IPS-18a (cell line): ENCODE data around the gene LDB2.

ENCODE experiments used
- H3K27ac ChIP-seq: one replicate; pipeline ENCODE4 v1.5.1; 2013; ENCODE audit warnings: low read length
- H3K27me3 ChIP-seq: one replicate; pipeline ENCODE4 v1.6.1; 2013; ENCODE audit warnings: mild to moderate bottlenecking, low read length; ENCODE audit not compliant: control insufficient read depth, insufficient read depth
- H3K36me3 ChIP-seq: one replicate; pipeline ENCODE4 v1.6.1; 2013; ENCODE audit warnings: low read depth, low read length; ENCODE audit not compliant: control insufficient read depth
- H3K4me1 ChIP-seq: one replicate; pipeline ENCODE4 v1.6.1; 2013; ENCODE audit warnings: low read depth, low read length; ENCODE audit not compliant: control insufficient read depth
- H3K4me3 ChIP-seq: one replicate; pipeline ENCODE4 v1.5.1; 2013; ENCODE audit warnings: low read length
- H3K9ac ChIP-seq: one replicate; pipeline ENCODE4 v1.6.1; 2013; ENCODE audit warnings: mild to moderate bottlenecking, low read length, moderate library complexity
- H3K9me3 ChIP-seq: one replicate; pipeline ENCODE4 v1.6.1; 2013; ENCODE audit warnings: low read depth, low read length; ENCODE audit not compliant: control insufficient read depth

The LDB2 gene

DNA sequence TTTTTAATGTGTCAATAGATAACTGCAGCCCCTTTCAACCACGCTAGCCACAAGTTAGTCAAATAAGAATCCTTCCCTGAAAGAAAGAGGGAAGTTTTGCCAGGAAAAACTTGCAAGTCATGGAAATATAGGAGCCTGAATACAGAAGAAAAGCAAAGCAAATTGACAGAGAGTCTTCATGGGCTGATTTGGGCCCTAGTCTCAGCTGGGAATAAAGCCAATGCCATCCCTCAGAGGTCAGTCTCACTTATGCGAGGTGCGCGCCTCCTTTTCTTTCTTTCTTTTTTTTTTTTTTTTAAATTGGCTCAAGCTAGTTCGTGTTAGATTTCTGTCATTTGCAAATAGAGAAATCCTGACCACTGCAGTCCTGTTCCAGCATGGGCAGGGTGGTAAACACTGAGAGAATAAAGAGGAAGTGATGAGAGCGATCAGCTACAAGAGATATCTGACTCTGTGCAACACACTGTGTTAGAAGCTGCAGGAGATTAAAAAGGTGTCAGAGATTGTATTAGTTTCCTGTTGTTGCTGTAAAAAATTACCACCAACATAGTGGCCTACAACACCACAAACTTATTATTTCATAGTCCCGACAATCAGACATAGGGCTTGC, 299.7 kb downstream of the LDB2 start:
- Histone ChIP-seq H3K9me3 (no peaks in the 10 kb centered on the region), H3K4me3 (no peak overlapping the region), H3K9ac (no peak overlapping the region), H3K4me1 (peaks cover 7% of the 10 kb centered on the region), H3K27me3 (no peaks in the 10 kb centered on the region), H3K27ac (no peak overlapping the region), H3K36me3 (no peaks in the 10 kb centered on the region)

GRCh38 chr4:16597845-16598596, 300.4 kb downstream of the LDB2 start:
- peaks cover 7% of the 10 kb centered on the region for H3K4me1 ChIP-seq
- H3K27me3 ChIP-seq = no peaks in the 10 kb centered on the region
- H3K9me3 ChIP-seq = no peaks in the 10 kb centered on the region
- H3K9ac ChIP-seq = peak overlapping the region; percentile 26
- peak overlapping the region; percentile 51 for H3K27ac ChIP-seq
- no peaks in the 10 kb centered on the region for H3K36me3 ChIP-seq
- no peak overlapping the region for H3K4me3 ChIP-seq

DNA sequence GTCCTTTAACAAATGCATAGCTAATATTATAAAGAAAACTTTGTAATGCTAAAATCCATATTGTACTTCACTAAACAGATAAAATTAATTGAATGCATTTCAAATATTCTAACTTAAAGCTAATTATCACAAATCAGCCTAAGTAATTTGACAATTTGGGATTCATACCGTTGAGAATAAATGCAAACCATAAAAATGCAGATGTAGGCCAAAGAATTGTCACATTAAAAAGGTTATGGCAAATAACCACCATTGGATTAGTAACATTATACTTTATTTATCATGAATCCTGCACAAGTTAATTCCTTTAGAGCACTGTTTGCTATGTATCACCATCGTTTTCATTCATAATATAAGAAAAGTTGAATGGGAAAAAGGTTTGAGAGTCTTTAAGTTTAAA, 301.0 kb downstream of the LDB2 start:
- Histone ChIP-seq H3K9ac (peak overlapping the region; percentile 26), H3K27ac (peak overlapping the region; percentile 51)

DNA sequence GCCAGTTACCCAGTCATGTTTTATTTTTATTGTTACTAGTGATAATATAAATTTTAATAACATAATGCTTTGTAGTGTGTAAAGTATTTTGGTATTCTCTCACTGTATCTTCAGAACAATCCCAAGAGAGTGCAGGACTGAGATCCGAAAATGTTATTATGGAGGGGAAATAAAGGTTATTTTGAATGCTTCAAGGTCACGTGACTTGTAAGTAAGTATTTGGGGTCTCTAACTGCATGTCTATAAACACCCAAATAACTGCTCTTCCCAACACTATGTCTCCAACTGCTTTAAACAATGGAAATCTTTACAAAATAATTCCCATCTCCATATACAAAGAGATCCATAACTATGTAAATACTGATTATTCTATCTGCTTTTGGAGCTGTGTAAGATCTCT, 302.2 kb downstream of the LDB2 start:
- no peaks in the 10 kb centered on the region for H3K36me3 ChIP-seq
- peaks cover 12% of the 10 kb centered on the region for H3K4me1 ChIP-seq
- H3K27ac ChIP-seq = no peak overlapping the region
- no peaks in the 10 kb centered on the region for H3K27me3 ChIP-seq
- H3K9me3 ChIP-seq = no peaks in the 10 kb centered on the region
- H3K4me3 ChIP-seq = no peak overlapping the region
- no peak overlapping the region for H3K9ac ChIP-seq

More for the DNA sequence above, 301.0 kb downstream of the LDB2 start:
- Histone ChIP-seq H3K4me3 (no peak overlapping the region), H3K27me3 (no peaks in the 10 kb centered on the region), H3K9me3 (no peaks in the 10 kb centered on the region), H3K36me3 (no peaks in the 10 kb centered on the region), H3K4me1 (peaks cover 7% of the 10 kb centered on the region)

- H3K27ac ChIP-seq = no peak overlapping the region
- H3K36me3 ChIP-seq = no peaks in the 10 kb centered on the region
- H3K9ac ChIP-seq = no peak overlapping the region
- H3K4me1 ChIP-seq = peaks cover 16% of the 10 kb centered on the region
- H3K4me3 ChIP-seq = no peak overlapping the region
- H3K9me3 ChIP-seq = no peaks in the 10 kb centered on the region
- no peaks in the 10 kb centered on the region for H3K27me3 ChIP-seq
Observed at GRCh38 chr4:16594128-16594527, 304.3 kb downstream of the LDB2 start.

GRCh38 chr4:16593386-16593785, 305.1 kb downstream of the LDB2 start:
- Histone ChIP-seq H3K27ac (no peak overlapping the region), H3K36me3 (no peaks in the 10 kb centered on the region), H3K27me3 (no peaks in the 10 kb centered on the region), H3K9me3 (no peaks in the 10 kb centered on the region), H3K9ac (no peak overlapping the region), H3K4me3 (no peak overlapping the region), H3K4me1 (peaks cover 14% of the 10 kb centered on the region)

GRCh38 chr4:16591272-16591826, 307.1 kb downstream of the LDB2 start:
- no peaks in the 10 kb centered on the region for H3K27me3 ChIP-seq
- no peak overlapping the region for H3K4me3 ChIP-seq
- no peak overlapping the region for H3K9ac ChIP-seq
- H3K4me1 ChIP-seq = peaks cover 9% of the 10 kb centered on the region
- no peaks in the 10 kb centered on the region for H3K9me3 ChIP-seq
- H3K27ac ChIP-seq = no peak overlapping the region
- no peaks in the 10 kb centered on the region for H3K36me3 ChIP-seq

- Histone ChIP-seq H3K9me3 (no peaks in the 10 kb centered on the region), H3K36me3 (no peaks in the 10 kb centered on the region), H3K27me3 (no peaks in the 10 kb centered on the region), H3K27ac (no peak overlapping the region), H3K9ac (no peak overlapping the region), H3K4me1 (peaks cover 9% of the 10 kb centered on the region), H3K4me3 (no peak overlapping the region)
Observed at GRCh38 chr4:16590797-16591196, 307.6 kb downstream of the LDB2 start.

DNA sequence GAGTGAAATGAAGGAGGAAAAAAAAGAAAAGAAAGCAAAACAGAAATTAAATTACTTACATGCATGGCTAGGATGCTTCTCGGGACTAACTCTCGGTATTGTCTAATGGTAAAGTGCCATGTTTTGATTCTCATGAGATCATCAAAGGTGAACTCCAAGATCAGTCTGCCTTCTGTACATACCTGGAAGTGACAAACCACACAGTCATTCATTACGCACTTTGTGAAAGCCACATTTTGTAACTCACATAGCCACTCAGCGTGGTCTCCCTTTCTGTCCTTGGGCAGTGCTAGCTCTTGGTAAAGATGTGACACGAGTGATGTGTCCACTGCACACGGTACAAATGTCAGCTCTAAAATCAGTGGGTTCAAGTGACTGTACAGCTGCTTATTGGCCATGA, 309.8 kb downstream of the LDB2 start:
- Histone ChIP-seq H3K27ac (no peak overlapping the region), H3K4me3 (no peak overlapping the region), H3K4me1 (peaks cover 9% of the 10 kb centered on the region), H3K27me3 (no peaks in the 10 kb centered on the region), H3K9ac (no peak overlapping the region), H3K9me3 (no peaks in the 10 kb centered on the region), H3K36me3 (no peaks in the 10 kb centered on the region)

DNA sequence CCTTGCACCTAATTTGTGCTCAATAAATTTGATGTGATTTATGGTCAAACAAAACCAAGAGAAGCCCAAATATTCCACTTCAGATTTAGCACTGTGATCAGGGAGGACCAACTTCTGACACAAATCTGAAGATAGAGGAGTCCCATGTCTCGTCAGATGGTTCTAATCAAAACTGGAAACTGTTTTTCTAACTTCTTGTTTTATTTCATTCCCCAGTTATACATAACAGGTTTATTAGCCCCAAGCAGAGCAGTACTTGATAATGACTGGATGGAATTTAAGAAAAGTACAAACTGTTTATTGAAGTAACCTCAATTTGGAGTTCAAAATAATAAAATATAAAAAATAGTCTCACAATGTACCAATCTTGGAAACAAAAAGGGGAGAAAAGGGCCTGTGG, 310.3 kb downstream of the LDB2 start:
- H3K9ac ChIP-seq = no peak overlapping the region

DNA sequence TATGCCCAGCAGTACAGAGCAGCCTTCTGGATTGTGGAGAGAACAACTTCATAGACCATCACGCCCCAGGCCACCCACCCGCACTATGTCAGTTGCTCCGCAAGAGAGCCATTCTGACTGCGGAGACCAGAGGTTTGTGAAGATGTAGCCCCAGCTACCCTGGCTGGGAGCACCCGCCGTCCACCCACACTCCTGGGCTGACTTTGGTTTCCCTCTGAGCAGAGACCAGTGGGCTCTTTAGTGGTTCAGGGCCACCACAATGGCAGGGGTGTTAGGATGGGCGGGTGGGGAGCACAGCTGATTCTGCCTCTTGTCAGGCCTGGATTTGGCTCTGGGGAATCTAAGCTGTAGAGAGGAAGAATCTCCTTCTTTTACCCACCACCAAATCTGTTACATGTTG, 313.4 kb downstream of the LDB2 start:
- Histone ChIP-seq H3K27me3 (no peaks in the 10 kb centered on the region), H3K4me3 (no peak overlapping the region), H3K4me1 (no peaks in the 10 kb centered on the region), H3K36me3 (no peaks in the 10 kb centered on the region), H3K27ac (no peak overlapping the region), H3K9me3 (no peaks in the 10 kb centered on the region), H3K9ac (no peak overlapping the region)

More for the DNA sequence above, 310.3 kb downstream of the LDB2 start:
- Histone ChIP-seq H3K27me3 (no peaks in the 10 kb centered on the region), H3K27ac (no peak overlapping the region), H3K9me3 (no peaks in the 10 kb centered on the region), H3K36me3 (no peaks in the 10 kb centered on the region), H3K4me3 (no peak overlapping the region), H3K4me1 (peaks cover 9% of the 10 kb centered on the region)

GRCh38 chr4:16583764-16584163, 314.7 kb downstream of the LDB2 start:
- Histone ChIP-seq H3K4me3 (no peak overlapping the region), H3K27ac (no peak overlapping the region), H3K9ac (no peak overlapping the region), H3K9me3 (no peaks in the 10 kb centered on the region), H3K4me1 (no peaks in the 10 kb centered on the region), H3K36me3 (no peaks in the 10 kb centered on the region), H3K27me3 (no peaks in the 10 kb centered on the region)
